GM12878 (cell line): Measurements from ENCODE around the gene MXRA7. TPM values are rescaled to one million over a fixed set of nuclear protein-coding genes. Genes with fewer than 3 reads are reported as not detected.

ENCODE experiments used
- ATAC-seq: fragments of 200-7000 bp; cut with Tn5 transposase; 3 replicates; pipeline ENCODE4 v1.9.1; 2020; ENCODE audit warnings: mild to moderate bottlenecking, moderate library complexity
- BruUV-seq: library from RNA; stranded (reverse); fragments of 400-500 nt; replicated peaks from 2 replicates; lab custom pipeline; 2021; lab: Mats Ljungman, UMichigan
- CTCF ChIA-PET: fragments of 300-600 bp; sonication (Branson Sonifier 250); formaldehyde crosslinking; extraction: SDS; loops from one replicate; lab custom pipeline; 2021; ENCODE audit warnings: inconsistent platforms; lab: Yijun Ruan, JAX
- POLR2A ChIA-PET: fragments of 350-600 bp; formaldehyde crosslinking; extraction: SDS; loops from one replicate; lab custom pipeline; 2021; ENCODE audit warnings: inconsistent platforms; lab: Charles Lee
- RAD21 ChIA-PET: fragments of 300-600 bp; sonication (Branson Sonifier 250); formaldehyde crosslinking; loops from one replicate; lab custom pipeline; 2023; ENCODE audit warnings: antibody characterized with exemption; ENCODE audit not compliant: unreplicated experiment; lab: Charles Lee
- SMC1A ChIA-PET: fragments of 300-600 bp; sonication (Branson Sonifier 250); formaldehyde crosslinking; loops from one replicate; lab custom pipeline; 2023; ENCODE audit not compliant: unreplicated experiment, uncharacterized antibody; lab: Charles Lee
- DNase-seq: peaks from one replicate; pipeline ENCODE4 v3.0.0-alpha.2; 2011; ENCODE audit warnings: low read depth, low spot score
- FAIRE-seq: peaks from 3 replicates; lab custom pipeline; 2011; peaks lifted over from hg19 to GRCh38; lab: Jason Lieb, UNC
- H2AFZ ChIP-seq: 2 replicates; pipeline ENCODE4 v1.6.0; 2011; ENCODE audit warnings: low read depth, low read length, control low read depth; ENCODE audit not compliant: control insufficient read depth
- H3K27ac ChIP-seq: 2 replicates; pipeline ENCODE4 v1.5.1; 2011; ENCODE audit warnings: control low read depth; ENCODE audit not compliant: control insufficient read depth, insufficient read depth
- H3K27me3 ChIP-seq, 2 experiments: replicated peaks in 1 of 2; 2 replicates each; pipeline versions ENCODE4 v1.6.0 to v1.6.1; 2011; ENCODE audit warnings: low read length in 1 of 2; ENCODE audit not compliant: control insufficient read depth in 2 of 2, insufficient read depth in 2 of 2
- H3K36me3 ChIP-seq, 2 experiments: 2 replicates each; pipeline ENCODE4 v1.5.1; 2011; ENCODE audit warnings: low read length in 1 of 2; ENCODE audit not compliant: control insufficient read depth in 2 of 2, insufficient read depth in 2 of 2
- H3K4me1 ChIP-seq: 2 replicates; pipeline ENCODE4 v1.6.1; 2011; ENCODE audit warnings: mild to moderate bottlenecking, low read length, moderate library complexity, mixed read lengths; ENCODE audit not compliant: control insufficient read depth, insufficient read depth
- H3K4me2 ChIP-seq: 2 replicates; pipeline ENCODE4 v1.6.0; 2011; ENCODE audit warnings: control low read depth; ENCODE audit not compliant: control insufficient read depth, insufficient read depth
- H3K4me3 ChIP-seq: fragments of 200-600 bp; sonication (generic); 2 replicates; pipeline ENCODE4 v1.5.1; 2016
- H3K79me2 ChIP-seq: 2 replicates; pipeline ENCODE4 v1.6.0; 2011; ENCODE audit warnings: low read length; ENCODE audit not compliant: control insufficient read depth, insufficient read depth
- H3K9ac ChIP-seq: 2 replicates; pipeline ENCODE4 v1.8.0; 2011; ENCODE audit warnings: low read length, control low read depth, mixed read lengths; ENCODE audit not compliant: control insufficient read depth, insufficient read depth
- H3K9me3 ChIP-seq: replicated peaks from 3 replicates; pipeline ENCODE4 v1.5.1; 2011; ENCODE audit warnings: mild to moderate bottlenecking, low read length; ENCODE audit not compliant: control insufficient read depth, insufficient read depth
- H4K20me1 ChIP-seq: 2 replicates; pipeline ENCODE4 v1.6.0; 2011; ENCODE audit not compliant: control insufficient read depth, insufficient read depth
- ATF3 ChIP-seq: IDR thresholded peaks from 2 replicates; pipeline ENCODE4 v1.6.1; 2011; ENCODE audit warnings: low read depth, mild to moderate bottlenecking, low read length, moderate library complexity, borderline replicate concordance; ENCODE audit errors: extremely low read depth
- BACH1 ChIP-seq: fragments of 450-650 bp; IDR thresholded peaks from 2 replicates; pipeline ENCODE4 v1.6.1; 2017; ENCODE audit warnings: mild to moderate bottlenecking, borderline replicate concordance
- CREB1 ChIP-seq: IDR thresholded peaks from 2 replicates; pipeline ENCODE4 v1.6.1; 2012; ENCODE audit warnings: low read depth, mild to moderate bottlenecking, inconsistent platforms
- ESRRA ChIP-seq: IDR thresholded peaks from 2 replicates; pipeline ENCODE4 v1.6.1; 2012; ENCODE audit warnings: mild to moderate bottlenecking, low read length, improper control_type of control experiment
- EZH2 ChIP-seq: IDR thresholded peaks from 2 replicates; pipeline ENCODE4 v1.6.1; 2012; ENCODE audit warnings: low read depth, mild to moderate bottlenecking, control low read depth, inconsistent platforms, low read length, borderline replicate concordance; ENCODE audit not compliant: control insufficient read depth
- FOXK2 ChIP-seq: fragments of 450-650 bp; IDR thresholded peaks from 2 replicates; pipeline ENCODE4 v1.6.1; 2017; ENCODE audit warnings: mild to moderate bottlenecking, moderate library complexity
- FOXM1 ChIP-seq: IDR thresholded peaks from 2 replicates; pipeline ENCODE4 v1.6.1; 2012; ENCODE audit warnings: low read depth, mild to moderate bottlenecking, inconsistent platforms, low read length, moderate library complexity
- JUNB ChIP-seq: IDR thresholded peaks from 2 replicates; pipeline ENCODE4 v1.6.1; 2016; ENCODE audit warnings: antibody characterized with exemption, mild to moderate bottlenecking
- KLF5 ChIP-seq: fragments of 450-650 bp; IDR thresholded peaks from 2 replicates; pipeline ENCODE4 v1.6.1; 2014; ENCODE audit warnings: mild to moderate bottlenecking; ENCODE audit not compliant: partially characterized antibody
- MYB ChIP-seq: fragments of 150-350 bp; IDR thresholded peaks from 2 replicates; pipeline ENCODE4 v1.6.1; 2014; ENCODE audit warnings: mild to moderate bottlenecking, low read depth, low read length, borderline replicate concordance
- NKRF ChIP-seq: fragments of 450-650 bp; conservative IDR thresholded peaks from 2 replicates; pipeline ENCODE4 v1.6.1; 2017; ENCODE audit warnings: mild to moderate bottlenecking, moderate library complexity
- NR2C1 ChIP-seq: fragments of 450-650 bp; IDR thresholded peaks from 2 replicates; pipeline ENCODE4 v1.6.1; 2017; ENCODE audit warnings: antibody characterized with exemption, mild to moderate bottlenecking, moderate library complexity
- PAX5 ChIP-seq: IDR thresholded peaks from 2 replicates; pipeline ENCODE4 v1.6.1; 2011; ENCODE audit warnings: low read depth, low read length, borderline replicate concordance
- POLR2AphosphoS2 ChIP-seq: IDR thresholded peaks from 2 replicates; pipeline ENCODE4 v1.6.1; 2011; ENCODE audit warnings: low read depth, mild to moderate bottlenecking, low read length, improper control_type of control experiment, moderate library complexity
- PRDM15 ChIP-seq: fragments of 450-650 bp; formaldehyde crosslinking; IDR thresholded peaks from 2 replicates; pipeline ENCODE4 v1.4.0; 2020; ENCODE audit warnings: mild to moderate bottlenecking, moderate library complexity
- RUNX3 ChIP-seq: IDR thresholded peaks from 2 replicates; pipeline ENCODE4 v1.6.1; 2012; ENCODE audit warnings: low read length, inconsistent platforms
- SIX5 ChIP-seq: IDR thresholded peaks from 2 replicates; pipeline ENCODE4 v1.6.1; 2011; ENCODE audit warnings: mild to moderate bottlenecking, low read depth, low read length, moderate library complexity; ENCODE audit not compliant: severe bottlenecking
- SUPT20H ChIP-seq: IDR thresholded peaks from 2 replicates; pipeline ENCODE4 v1.6.1; 2011; ENCODE audit warnings: low read depth, mild to moderate bottlenecking, low read length, moderate library complexity, borderline replicate concordance; ENCODE audit not compliant: control insufficient read depth
- ZNF274 ChIP-seq: IDR thresholded peaks from one replicate; pipeline ENCODE4 v1.8.0; 2011; ENCODE audit not compliant: insufficient read length, insufficient read depth
- WGBS: methylation state at CpG from one replicate; pipeline ENCODE4 v1.1.6; 2016; ENCODE audit warnings: low lambda C conversion rate; ENCODE audit not compliant: insufficient replicate concordance, insufficient coverage; ENCODE audit errors: missing lambda C conversion rate; 5-methylcytosine and 5-hydroxymethylcytosine counted together
- in situ Hi-C: fragments of 300-500 bp; cut with MboI; formaldehyde crosslinking; loops from 9 replicates; pipeline ENCODE4 v1.14.3; 2018; ENCODE audit warnings: mixed read lengths
- intact Hi-C: fragments of 100-400 bp; cut with micrococcal nuclease; formaldehyde crosslinking; loops from one replicate; pipeline ENCODE4 v1.14.2; 2022; ENCODE audit not compliant: unreplicated experiment
- polyA plus RNA-seq, 11 experiments: library from polyadenylated mRNA; depleted of rRNA in 4 of 11; unstranded in 6 of 11; stranded (reverse) in 5 of 11; fragments of >200 nt; fragmentation: Nextera tagmentation in 4 of 11; fragmentation: Illumina TruSeq in 1 of 11; extraction: Ambion mirVana in 4 of 11; extraction: Trizol in 1 of 11; gene quantifications; 1 replicate in 1 of 11; 2 replicates in 10 of 11; pipeline versions ENCODE4 v1.2.1 to v1.2.3, GENCODE V29; 2011 to 2016; ENCODE audit warnings: inconsistent platforms in 2 of 11, missing spikeins in 2 of 11, low read depth in 1 of 11
- total RNA-seq, 4 experiments: library from RNA; depleted of rRNA in 3 of 4; stranded (reverse); fragments of >200 nt in 3 of 4; fragmentation: Illumina TruSeq in 1 of 4; extraction: Trizol in 1 of 4; gene quantifications; 2 replicates each; pipeline versions ENCODE4 v1.2.1 to v1.2.3, GENCODE V29; 2013 to 2021

Gene MXRA7
- total and polyA plus RNA-seq, 10 of the 15 experiments (the other 5 are each of a cell fraction or from before 2014, with no cell fraction given): 0.03 to 2.0 (median 0.33) TPM

GRCh38 chr17:76721463-76721862, 10.7 kb upstream of the MXRA7 start:
- Histone ChIP-seq H3K27me3 (no peaks in the 10 kb centered on the region), H2AFZ (no peak overlapping the region), H4K20me1 (no peaks in the 10 kb centered on the region), H3K4me1 (no peaks in the 10 kb centered on the region), H3K4me2 (no peak overlapping the region), H3K9ac (no peak overlapping the region), H3K79me2 (peaks cover 31% of the 10 kb centered on the region), H3K4me3 (no peak overlapping the region), H3K36me3 (peaks cover 12 to 40% of the 10 kb centered on the region in 2 experiments), H3K9me3 (no peaks in the 10 kb centered on the region), H3K27ac (no peak overlapping the region)
- BruUV-seq: no TSS peak
- FAIRE-seq: no peak
- DNase-seq: no peak
- in situ Hi-C loops: no loop called here
- ATAC-seq: no peak
- ChIA-PET POLR2A (interaction anchor here (1.9 kb wide), 1 partner anchor 11 kb away, joined by 5 read pairs; no protein-coding TSS in a partner anchor), RAD21 (no interaction called here), SMC1A (interaction anchor here (1.5 kb wide), 1 partner anchor 9 kb away, joined by 3 read pairs; no protein-coding TSS in a partner anchor), CTCF (no interaction called here)
- no peak for TF ChIP-seq CREB1
- no peak for TF ChIP-seq RUNX3
- no peak for TF ChIP-seq SUPT20H
- no peak for TF ChIP-seq FOXK2
- no peak for TF ChIP-seq BACH1
- no peak for TF ChIP-seq JUNB
- TF ChIP-seq ESRRA: no peak
- no peak for TF ChIP-seq MYB
- TF ChIP-seq PAX5: no peak
- no peak for TF ChIP-seq NR2C1
- no peak for TF ChIP-seq EZH2
- TF ChIP-seq ZNF274: no peak
- no peak for TF ChIP-seq ATF3
- no peak for TF ChIP-seq SIX5
- no peak for TF ChIP-seq POLR2AphosphoS2
- no peak for TF ChIP-seq NKRF
- TF ChIP-seq KLF5: no peak
- TF ChIP-seq FOXM1: no peak
- TF ChIP-seq PRDM15 (CRISPR knock-in tag): no peak
- 73% methylated on average over 10 of the region's 10 CpGs for WGBS
- intact Hi-C loops: no loop called here
